SW 1271 (cell line): ENCODE data around the gene HVCN1.

Experiments
- DNase-seq, 2 experiments: peaks; one replicate each; lab custom pipeline; 2025; lab: John Stamatoyannopoulos, UW

HVCN1 gene

GRCh38 chr12:110699591-110700445 is 10.9 kb upstream of the HVCN1 start:
- DNase-seq = no peak

- peak; percentile 38 to 80 for DNase-seq
Measured at GRCh38 chr12:110698171-110698902, 9.4 kb upstream of the HVCN1 start.

- DNase-seq = no peak
Measured at GRCh38 chr12:110697236-110697635, 8.3 kb upstream of the HVCN1 start.

GRCh38 chr12:110696283-110696682 is 7.4 kb upstream of the HVCN1 start:
- no peak for DNase-seq

GRCh38 chr12:110694330-110694901 is 5.5 kb upstream of the HVCN1 start:
- no peak for DNase-seq

- no peak for DNase-seq
Measured at GRCh38 chr12:110693731-110694130, 4.8 kb upstream of the HVCN1 start.

GRCh38 chr12:110690127-110690430 is 1.2 kb upstream of the HVCN1 start:
- no peak for DNase-seq

GRCh38 chr12:110689281-110690126 is 589 bp upstream of the HVCN1 start:
- no peak for DNase-seq

GRCh38 chr12:110687396-110688169 is 1.3 kb downstream of the HVCN1 start:
- no peak for DNase-seq

- no peak for DNase-seq
Measured at GRCh38 chr12:110686294-110686903, 2.5 kb downstream of the HVCN1 start.

GRCh38 chr12:110684312-110684836 is 4.5 kb downstream of the HVCN1 start:
- no peak for DNase-seq

- no peak for DNase-seq
Measured at GRCh38 chr12:110683888-110684287, 5.0 kb downstream of the HVCN1 start.

- no peak for DNase-seq
Measured at GRCh38 chr12:110680032-110680431, 8.9 kb downstream of the HVCN1 start.

- no peak for DNase-seq
Measured at GRCh38 chr12:110679201-110679600, 9.7 kb downstream of the HVCN1 start.

GRCh38 chr12:110677982-110678381 is 10.9 kb downstream of the HVCN1 start:
- DNase-seq = no peak

- no peak for DNase-seq
Measured at GRCh38 chr12:110677206-110677911, 11.6 kb downstream of the HVCN1 start.

GRCh38 chr12:110676171-110676570 is 12.7 kb downstream of the HVCN1 start:
- DNase-seq = no peak

GRCh38 chr12:110670161-110670701 is 18.7 kb downstream of the HVCN1 start:
- no peak for DNase-seq

- DNase-seq = no peak
Measured at GRCh38 chr12:110669193-110669502, 19.8 kb downstream of the HVCN1 start.
